Left ventricle myocardium superior (tissue), 1 donor: ENCODE data around the gene PEX6. TPM values are rescaled to one million over a fixed set of nuclear protein-coding genes. Genes with fewer than 3 reads are reported as not detected.

ENCODE experiments used
- total RNA-seq: library from RNA; stranded (reverse); fragmentation: NEBNext Ultra II Directional; extraction: Animal tissue kit (Norgen Biotek cat#: 25700); gene quantifications from one replicate; pipeline ENCODE4 v1.2.1, GENCODE V29; 2021
- donor health status: DM: no; HTN: yes; CAD: no; lungs with severe emphysema.

PEX6 gene
- total RNA-seq, 1 donor from 2014 or later: 27.8 TPM

Other genes starting within 250 kb of the PEX6 start
- gene TBCC, start 233.1 kb downstream of the PEX6 start, total RNA-seq: 10.6 TPM
- 13.0 TPM for gene BICRAL, start 197.1 kb downstream of the PEX6 start, total RNA-seq
- 46.5 TPM for gene RPL7L1, start 99.6 kb downstream of the PEX6 start, total RNA-seq
- not detected for gene PTCRA, start 63.1 kb downstream of the PEX6 start, total RNA-seq
- gene CNPY3, start 49.7 kb downstream of the PEX6 start, total RNA-seq: 19.5 TPM
- gene GNMT, start 18.4 kb downstream of the PEX6 start, total RNA-seq: 2.0 TPM
- gene PPP2R5D, start 5.4 kb upstream of the PEX6 start, total RNA-seq: 40.3 TPM
- gene MEA1, start 34.8 kb upstream of the PEX6 start, total RNA-seq: 28.7 TPM
- 167 TPM for gene KLHDC3, start 35.1 kb upstream of the PEX6 start, total RNA-seq
- gene RRP36, start 42.4 kb upstream of the PEX6 start, total RNA-seq: 27.6 TPM
- 9.6 TPM for gene CUL7, start 74.7 kb upstream of the PEX6 start, total RNA-seq
- gene MRPL2, start 80.3 kb upstream of the PEX6 start, total RNA-seq: 116 TPM
- gene KLC4, start 80.5 kb upstream of the PEX6 start, total RNA-seq: 35.9 TPM
- 2.1 TPM for gene PTK7, start 97.1 kb upstream of the PEX6 start, total RNA-seq
- gene SRF, start 192.1 kb upstream of the PEX6 start, total RNA-seq: 78.7 TPM
- 10.9 TPM for gene CUL9, start 203.0 kb upstream of the PEX6 start, total RNA-seq